ENCODE results near the gene MOK. TPM values are rescaled to one million over a fixed set of nuclear protein-coding genes. Genes with fewer than 3 reads are reported as not detected.

The MOK gene
- total RNA-seq, 4 donors from 2014 or later, result 38.6 to 57.7 (median 45.2) TPM

DNA sequence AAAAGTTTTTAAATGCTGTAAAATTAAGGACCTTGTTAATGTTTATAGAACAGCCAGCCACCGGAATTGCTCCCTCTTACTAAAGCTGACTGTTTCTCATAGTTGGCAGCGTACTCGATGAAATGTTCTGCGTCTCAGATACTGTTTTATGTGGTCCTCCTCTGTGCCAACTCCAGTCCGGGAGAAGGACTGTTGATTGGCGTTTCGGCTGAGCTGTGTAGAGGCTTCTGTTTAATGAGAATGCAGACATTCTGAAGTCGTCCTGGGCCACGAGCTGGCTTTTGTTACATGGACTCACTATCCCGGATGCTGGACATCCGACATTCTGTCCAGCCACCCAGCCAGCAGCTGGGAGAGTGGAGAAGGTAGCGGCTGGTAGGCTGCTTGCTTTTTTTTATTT, 89.9 kb downstream of the MOK start:
- intact Hi-C loops (cut with DNase I), result no loop called here
- H3K4me3 ChIP-seq (replicated peaks in 1 of 3), result no peak overlapping the region
- TF ChIP-seq, protein P1, sequence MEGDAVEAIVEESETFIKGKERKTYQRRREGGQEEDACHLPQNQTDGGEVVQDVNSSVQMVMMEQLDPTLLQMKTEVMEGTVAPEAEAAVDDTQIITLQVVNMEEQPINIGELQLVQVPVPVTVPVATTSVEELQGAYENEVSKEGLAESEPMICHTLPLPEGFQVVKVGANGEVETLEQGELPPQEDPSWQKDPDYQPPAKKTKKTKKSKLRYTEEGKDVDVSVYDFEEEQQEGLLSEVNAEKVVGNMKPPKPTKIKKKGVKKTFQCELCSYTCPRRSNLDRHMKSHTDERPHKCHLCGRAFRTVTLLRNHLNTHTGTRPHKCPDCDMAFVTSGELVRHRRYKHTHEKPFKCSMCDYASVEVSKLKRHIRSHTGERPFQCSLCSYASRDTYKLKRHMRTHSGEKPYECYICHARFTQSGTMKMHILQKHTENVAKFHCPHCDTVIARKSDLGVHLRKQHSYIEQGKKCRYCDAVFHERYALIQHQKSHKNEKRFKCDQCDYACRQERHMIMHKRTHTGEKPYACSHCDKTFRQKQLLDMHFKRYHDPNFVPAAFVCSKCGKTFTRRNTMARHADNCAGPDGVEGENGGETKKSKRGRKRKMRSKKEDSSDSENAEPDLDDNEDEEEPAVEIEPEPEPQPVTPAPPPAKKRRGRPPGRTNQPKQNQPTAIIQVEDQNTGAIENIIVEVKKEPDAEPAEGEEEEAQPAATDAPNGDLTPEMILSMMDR (IDR thresholded peaks at IDR 0.05), result no peak
- TF ChIP-seq POLR2A (IDR thresholded peaks at IDR 0.05), result no peak

DNA sequence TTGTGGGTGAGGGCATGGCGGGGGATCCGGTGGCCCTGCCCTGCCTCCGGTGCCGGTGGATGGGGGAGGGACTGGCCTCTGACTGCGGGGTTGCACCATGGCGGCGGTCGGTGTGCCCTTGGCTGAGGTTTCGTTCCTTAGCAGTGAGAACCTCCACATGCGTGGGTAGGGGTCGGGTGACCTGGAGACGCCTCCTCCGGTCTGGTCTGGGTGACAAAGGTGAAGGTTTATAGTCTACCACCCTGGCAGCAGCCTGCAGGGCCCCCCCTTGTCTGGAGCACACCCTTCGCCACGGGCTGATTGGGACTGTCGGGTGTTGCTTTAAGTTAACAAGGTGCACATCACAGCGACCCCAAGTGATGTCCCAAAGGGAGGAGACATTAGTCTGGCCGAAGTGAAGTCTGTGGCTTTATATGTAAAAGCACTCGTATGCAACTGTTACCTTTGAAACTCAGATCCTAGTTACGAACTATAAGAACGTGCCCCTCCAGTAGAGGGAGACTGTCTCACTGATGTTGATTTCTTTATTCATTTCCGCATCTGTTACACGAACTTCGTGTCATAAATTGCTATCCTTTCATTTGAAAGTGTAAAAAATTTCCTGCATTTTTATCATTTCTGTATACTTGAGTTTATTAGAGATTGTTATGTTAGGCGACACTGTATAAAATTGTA, 90.8 kb downstream of the MOK start:
- peaks cover 28 to 32% of the 10 kb centered on the region in 2 donors for H3K4me1 ChIP-seq
- H3K9me3 ChIP-seq, result no peaks in the 10 kb centered on the region
- no peak overlapping the region for H3K4me3 ChIP-seq (replicated peaks in 1 of 3)
- DNase-seq, result no peak
- peak overlapping the region; percentile 52 to 80 (median 77) for H3K27ac ChIP-seq
- TF ChIP-seq POLR2A (IDR thresholded peaks at IDR 0.05), result no peak
- TF ChIP-seq, protein P1 (IDR thresholded peaks at IDR 0.05), result no peak
- no peaks in the 10 kb centered on the region for H3K27me3 ChIP-seq
- WGBS, 2 donors, result 92 to 93% methylated on average over 19 to 25 of the region's 25 CpGs
- intact Hi-C loops (cut with DNase I), result no loop called here
- H3K36me3 ChIP-seq, result no peaks in the 10 kb centered on the region

More for the DNA sequence above, 89.9 kb downstream of the MOK start:
- peak overlapping the region; percentile 52 to 80 (median 77) for H3K27ac ChIP-seq
- DNase-seq, result peak; percentile 73 to 82
- 26 to 35% methylated on average over 12 of the region's 12 CpGs for WGBS, 2 donors
- H3K4me1 ChIP-seq, result peaks cover 22 to 27% of the 10 kb centered on the region in 2 donors
- H3K9me3 ChIP-seq, result no peaks in the 10 kb centered on the region
- no peaks in the 10 kb centered on the region for H3K27me3 ChIP-seq
- no peaks in the 10 kb centered on the region for H3K36me3 ChIP-seq

DNA sequence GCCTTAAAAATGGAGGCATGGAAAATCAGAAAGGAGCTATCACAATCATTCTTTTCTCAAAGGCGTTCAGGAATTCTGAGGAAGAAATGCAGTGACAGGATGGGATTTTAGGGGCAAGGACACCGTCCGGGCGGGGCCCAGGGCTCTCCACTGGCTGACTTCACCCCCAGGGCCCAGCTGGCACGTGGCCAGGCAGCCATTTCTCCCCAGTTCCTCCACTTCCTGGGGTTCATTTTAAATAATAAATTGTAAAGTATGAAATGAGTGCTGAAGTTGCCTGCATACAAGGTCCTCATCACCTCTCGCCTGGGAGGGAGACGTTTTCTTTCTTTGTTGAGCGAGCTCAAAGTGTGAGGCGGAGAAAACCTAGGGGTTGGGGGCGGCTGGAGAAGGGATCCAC, 91.5 kb downstream of the MOK start:
- TF ChIP-seq, protein P1 (IDR thresholded peaks at IDR 0.05), result no peak
- TF ChIP-seq POLR2A (IDR thresholded peaks at IDR 0.05), result no peak
- intact Hi-C loops (cut with DNase I), result no loop called here
- DNase-seq, result no peak
- Histone ChIP-seq H3K36me3 (no peaks in the 10 kb centered on the region), H3K4me3 (replicated peaks in 1 of 3) (no peak overlapping the region), H3K27me3 (no peaks in the 10 kb centered on the region), H3K4me1 (peaks cover 30 to 37% of the 10 kb centered on the region in 2 donors), H3K9me3 (no peaks in the 10 kb centered on the region), H3K27ac (no peak overlapping the region)
- WGBS, 2 donors, result 85 to 91% methylated on average over 10 of the region's 10 CpGs

DNA sequence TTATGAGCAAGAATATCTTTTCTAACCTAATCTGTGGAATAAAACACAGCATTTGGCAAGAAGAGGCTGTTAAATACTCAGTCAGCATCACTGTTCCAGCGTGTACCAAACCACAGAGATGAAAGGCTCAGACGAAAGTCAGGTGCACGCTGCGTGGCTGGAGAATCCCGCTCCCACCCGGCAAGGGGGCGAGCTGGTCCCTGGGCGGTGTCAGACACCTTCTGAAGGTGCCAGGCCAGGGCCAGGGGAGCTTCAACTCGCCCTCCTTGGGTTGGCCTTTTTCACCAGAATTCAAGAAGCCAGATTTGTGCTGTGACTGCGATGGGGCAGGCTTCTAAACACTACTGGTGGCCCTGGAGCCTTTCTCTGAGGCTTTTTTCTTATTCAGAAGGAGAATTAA, 92.1 kb downstream of the MOK start:
- Histone ChIP-seq H3K36me3 (peaks cover 0 to 4% of the 10 kb centered on the region in 2 donors), H3K4me1 (peaks cover 30 to 37% of the 10 kb centered on the region in 2 donors), H3K4me3 (replicated peaks in 1 of 3) (no peak overlapping the region), H3K9me3 (no peaks in the 10 kb centered on the region), H3K27ac (no peak overlapping the region), H3K27me3 (no peaks in the 10 kb centered on the region)
- WGBS, 2 donors, result 92 to 96% methylated on average over 10 of the region's 10 CpGs
- no peak for DNase-seq
- TF ChIP-seq, protein P1 (IDR thresholded peaks at IDR 0.05), result no peak
- TF ChIP-seq POLR2A (IDR thresholded peaks at IDR 0.05), result no peak
- intact Hi-C loops (cut with DNase I), result no loop called here

DNA sequence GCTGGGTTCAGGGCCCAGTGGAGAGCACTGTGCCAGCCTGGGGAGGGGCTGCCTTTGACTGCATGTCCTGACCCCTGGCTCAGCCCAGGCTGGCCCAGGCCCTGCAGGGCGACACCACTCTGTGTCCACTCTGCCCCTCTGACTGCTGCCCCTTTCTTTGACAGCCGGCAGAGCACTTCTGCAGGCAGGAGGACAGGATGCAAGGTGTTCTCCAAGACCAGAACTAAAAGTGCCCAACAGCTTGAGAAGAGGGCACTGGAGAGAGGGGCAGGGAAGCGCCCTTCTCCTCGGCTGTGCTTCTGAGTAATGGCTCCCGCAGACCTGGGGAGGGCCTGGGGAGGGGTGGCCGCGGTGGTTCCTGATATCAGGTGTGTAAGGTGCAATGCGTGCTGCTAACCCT, 92.6 kb downstream of the MOK start:
- TF ChIP-seq, protein P1 (IDR thresholded peaks at IDR 0.05), result no peak
- TF ChIP-seq POLR2A (IDR thresholded peaks at IDR 0.05), result no peak
- no peak overlapping the region for H3K27ac ChIP-seq
- WGBS, 2 donors, result 77 to 93% methylated on average over 8 of the region's 8 CpGs
- peaks cover 30 to 37% of the 10 kb centered on the region in 2 donors for H3K4me1 ChIP-seq
- DNase-seq, result no peak
- H3K9me3 ChIP-seq, result no peaks in the 10 kb centered on the region
- peaks cover 0 to 4% of the 10 kb centered on the region in 2 donors for H3K36me3 ChIP-seq
- no peak overlapping the region for H3K4me3 ChIP-seq (replicated peaks in 1 of 3)
- intact Hi-C loops (cut with DNase I), result no loop called here
- no peaks in the 10 kb centered on the region for H3K27me3 ChIP-seq
